ENCODE measurements around the gene APBA3. TPM values are rescaled to one million over a fixed set of nuclear protein-coding genes. Genes with fewer than 3 reads are reported as not detected.

The APBA3 gene
- total RNA-seq, 1 donor: 24.2 TPM

DNA sequence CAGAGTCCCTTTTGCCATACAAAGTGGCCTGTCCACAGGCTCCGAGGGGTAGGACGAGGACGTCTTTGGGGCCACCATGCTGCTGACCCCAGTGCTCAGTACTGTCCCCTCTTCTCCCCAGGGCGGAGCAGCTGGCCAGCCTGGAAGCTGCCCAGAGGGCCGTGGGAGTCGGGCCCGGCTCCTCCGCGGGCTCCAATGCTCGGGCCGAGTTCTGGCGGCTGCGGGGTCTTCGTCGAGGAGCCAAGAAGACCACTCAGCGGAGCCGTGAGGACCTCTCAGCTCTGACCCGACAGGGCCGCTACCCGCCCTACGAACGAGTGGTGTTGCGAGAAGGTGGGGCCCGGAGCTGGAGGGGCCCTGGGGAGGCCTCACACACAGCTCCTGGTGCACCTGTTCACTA lies 21.1 kb downstream of the APBA3 start:
- no peak overlapping the region for H2AFZ ChIP-seq (ENCODE audit: low read length)
- H4K20me1 ChIP-seq (ENCODE audit: insufficient read depth, low read length): no peaks in the 10 kb centered on the region
- TF ChIP-seq CTCF (IDR thresholded peaks at IDR 0.05; ENCODE audit: extremely low read depth, low read depth, low read length): no peak

DNA sequence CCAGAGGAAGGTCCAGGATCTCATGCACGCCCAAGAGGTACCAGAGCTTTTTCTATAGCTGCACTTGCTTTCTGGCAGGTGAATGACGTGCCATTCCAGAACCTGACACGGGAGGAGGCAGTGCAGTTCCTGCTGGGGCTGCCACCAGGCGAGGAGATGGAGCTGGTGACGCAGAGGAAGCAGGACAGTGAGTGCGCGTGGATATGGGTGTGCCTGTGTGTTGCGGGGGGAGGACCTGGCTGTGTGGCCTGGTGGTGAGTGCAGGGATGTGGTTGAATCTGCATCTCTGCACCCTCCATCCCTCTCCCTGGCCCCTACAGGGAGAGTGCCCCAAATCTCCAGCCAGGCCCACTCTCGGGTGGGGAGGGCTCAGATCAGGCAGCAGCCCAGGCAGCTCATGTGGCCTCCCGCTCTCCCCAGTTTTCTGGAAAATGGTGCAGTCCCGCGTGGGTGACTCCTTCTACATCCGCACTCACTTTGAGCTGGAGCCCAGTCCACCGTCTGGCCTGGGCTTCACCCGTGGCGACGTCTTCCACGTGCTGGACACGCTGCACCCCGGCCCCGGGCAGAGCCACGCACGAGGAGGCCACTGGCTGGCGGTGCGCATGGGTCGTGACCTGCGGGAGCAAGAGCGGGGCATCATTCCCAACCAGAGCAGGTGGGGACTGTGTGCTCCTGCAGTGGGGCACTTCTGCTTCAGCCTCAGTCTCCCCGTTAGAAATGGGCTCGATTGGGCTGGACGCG lies 22.8 kb downstream of the APBA3 start:
- Histone ChIP-seq H3K79me2 (ENCODE audit: insufficient read depth, low read length) (no peaks in the 10 kb centered on the region), H4K20me1 (ENCODE audit: insufficient read depth, low read length) (no peaks in the 10 kb centered on the region), H3K4me3 (ENCODE audit: insufficient read depth, low read length) (no peak overlapping the region), H3K27ac (ENCODE audit: low read depth, low read length) (no peak overlapping the region), H2AFZ (ENCODE audit: low read length) (no peak overlapping the region), H3K9me3 (ENCODE audit: low read depth, low read length) (no peaks in the 10 kb centered on the region), H3K27me3 (ENCODE audit: insufficient read depth, low read length) (no peaks in the 10 kb centered on the region), H3K36me3 (ENCODE audit: insufficient read depth, low read length) (no peaks in the 10 kb centered on the region), H3K4me1 (ENCODE audit: insufficient read depth, low read length) (no peaks in the 10 kb centered on the region), H3K4me2 (ENCODE audit: insufficient read depth, low read length) (no peak overlapping the region)
- DNase-seq (ENCODE audit: insufficient read length, low spot score, missing footprints): no peak
- no peak for TF ChIP-seq CTCF (IDR thresholded peaks at IDR 0.05; ENCODE audit: extremely low read depth, low read depth, low read length)

More for the DNA sequence above, 21.1 kb downstream of the APBA3 start:
- no peaks in the 10 kb centered on the region for H3K36me3 ChIP-seq (ENCODE audit: insufficient read depth, low read length)
- no peaks in the 10 kb centered on the region for H3K79me2 ChIP-seq (ENCODE audit: insufficient read depth, low read length)
- no peak for DNase-seq (ENCODE audit: insufficient read length, low spot score, missing footprints)
- no peak overlapping the region for H3K27ac ChIP-seq (ENCODE audit: low read depth, low read length)
- no peaks in the 10 kb centered on the region for H3K27me3 ChIP-seq (ENCODE audit: insufficient read depth, low read length)
- H3K4me3 ChIP-seq (ENCODE audit: insufficient read depth, low read length): no peak overlapping the region
- no peaks in the 10 kb centered on the region for H3K9me3 ChIP-seq (ENCODE audit: low read depth, low read length)
- no peak overlapping the region for H3K4me2 ChIP-seq (ENCODE audit: insufficient read depth, low read length)
- H3K4me1 ChIP-seq (ENCODE audit: insufficient read depth, low read length): no peaks in the 10 kb centered on the region

- TF ChIP-seq CTCF (IDR thresholded peaks at IDR 0.05; ENCODE audit: extremely low read depth, low read depth, low read length): no peak
- no peaks in the 10 kb centered on the region for H3K27me3 ChIP-seq (ENCODE audit: insufficient read depth, low read length)
Measured at GRCh38 chr19:3737487-3738205, 23.8 kb downstream of the APBA3 start.

GRCh38 chr19:3736106-3736724 lies 25.3 kb downstream of the APBA3 start:
- Histone ChIP-seq H3K4me3 (ENCODE audit: insufficient read depth, low read length) (no peak overlapping the region), H3K27me3 (ENCODE audit: insufficient read depth, low read length) (no peaks in the 10 kb centered on the region)
- no peak for TF ChIP-seq CTCF (IDR thresholded peaks at IDR 0.05; ENCODE audit: extremely low read depth, low read depth, low read length)

More at GRCh38 chr19:3737487-3738205, 23.8 kb downstream of the APBA3 start:
- DNase-seq (ENCODE audit: insufficient read length, low spot score, missing footprints): peak; percentile 39
- Histone ChIP-seq H2AFZ (ENCODE audit: low read length) (no peak overlapping the region), H3K4me1 (ENCODE audit: insufficient read depth, low read length) (no peaks in the 10 kb centered on the region), H3K4me3 (ENCODE audit: insufficient read depth, low read length) (no peak overlapping the region), H3K9me3 (ENCODE audit: low read depth, low read length) (no peaks in the 10 kb centered on the region), H4K20me1 (ENCODE audit: insufficient read depth, low read length) (no peaks in the 10 kb centered on the region), H3K36me3 (ENCODE audit: insufficient read depth, low read length) (no peaks in the 10 kb centered on the region), H3K27ac (ENCODE audit: low read depth, low read length) (no peak overlapping the region), H3K4me2 (ENCODE audit: insufficient read depth, low read length) (no peak overlapping the region), H3K79me2 (ENCODE audit: insufficient read depth, low read length) (no peaks in the 10 kb centered on the region)

More at GRCh38 chr19:3736106-3736724, 25.3 kb downstream of the APBA3 start:
- no peaks in the 10 kb centered on the region for H3K79me2 ChIP-seq (ENCODE audit: insufficient read depth, low read length)
- H3K4me2 ChIP-seq (ENCODE audit: insufficient read depth, low read length): no peak overlapping the region
- H3K36me3 ChIP-seq (ENCODE audit: insufficient read depth, low read length): no peaks in the 10 kb centered on the region
- no peaks in the 10 kb centered on the region for H3K9me3 ChIP-seq (ENCODE audit: low read depth, low read length)
- H4K20me1 ChIP-seq (ENCODE audit: insufficient read depth, low read length): no peaks in the 10 kb centered on the region
- H3K27ac ChIP-seq (ENCODE audit: low read depth, low read length): no peak overlapping the region
- H2AFZ ChIP-seq (ENCODE audit: low read length): no peak overlapping the region
- DNase-seq (ENCODE audit: insufficient read length, low spot score, missing footprints): peak; percentile 77
- H3K4me1 ChIP-seq (ENCODE audit: insufficient read depth, low read length): no peaks in the 10 kb centered on the region

All from osteoblast (primary cell).